Measurements from ENCODE around the gene BIRC6.

DNA sequence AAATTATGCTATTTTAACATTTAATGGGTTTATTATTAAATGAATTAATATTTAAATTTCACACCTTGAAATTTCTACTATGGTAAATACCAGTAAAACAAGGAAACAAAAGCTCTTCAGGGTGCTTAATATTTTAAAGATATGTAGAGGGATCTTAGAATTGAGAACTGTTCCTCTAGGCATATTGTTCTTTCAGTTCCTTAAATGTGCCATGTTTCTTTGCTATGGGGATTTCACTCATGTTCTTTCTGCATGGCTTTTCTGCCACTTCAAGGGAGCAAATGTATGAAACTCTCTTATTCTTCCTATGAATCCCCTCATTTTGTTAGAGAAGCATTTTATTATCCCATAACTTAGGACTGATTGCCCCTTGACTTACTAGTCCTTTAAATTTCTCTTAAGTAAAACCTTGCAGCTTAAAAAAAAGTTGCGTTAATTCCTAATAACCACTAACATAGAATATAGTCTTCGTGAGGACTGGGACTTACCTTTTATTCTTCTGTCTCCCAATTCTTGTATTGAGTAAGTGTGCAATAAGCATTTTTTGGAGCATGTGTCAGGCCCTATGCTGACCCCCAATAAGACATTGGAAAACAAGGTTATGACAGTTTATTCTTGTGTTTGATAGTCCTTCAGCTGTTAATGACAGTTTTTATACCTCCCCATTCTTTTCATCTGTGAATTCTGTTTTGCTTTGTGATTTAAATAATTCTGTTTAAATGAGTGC lies 95.7 kb downstream of the BIRC6 start:
- no peak for TF ChIP-seq EZH2 (IDR thresholded peaks at IDR 0.05; ENCODE audit: low read length)
- TF ChIP-seq CTCF (optimal IDR thresholded peaks at IDR 0.05 in 1 of 3, IDR thresholded peaks at IDR 0.05 in 1 of 3, conservative IDR thresholded peaks at IDR 0.05 in 1 of 3; ENCODE audit: extremely low read depth in 1 of 3, insufficient read depth in 2 of 3, low read length in 3 of 3): no peak
